WTC11 (cell line): ENCODE results near the gene KSR2. TPM values are rescaled to one million over a fixed set of nuclear protein-coding genes. Genes with fewer than 3 reads are reported as not detected.

Experiments
- ATAC-seq: fragments of 200-7000 bp; cut with Tn5 transposase; 2 replicates; pipeline ENCODE4 v1.10.0; 2021; ENCODE audit warnings: mild to moderate bottlenecking, moderate library complexity
- CTCF ChIA-PET: fragments of 300-600 bp; sonication (Branson Sonifier 250); formaldehyde crosslinking; loops from one replicate; lab custom pipeline; 2021; ENCODE audit warnings: antibody characterized with exemption; lab: Charles Lee
- POLR2A ChIA-PET: fragments of 350-600 bp; sonication (Branson Sonifier 250); formaldehyde crosslinking; loops from one replicate; lab custom pipeline; 2021; ENCODE audit warnings: antibody characterized with exemption; lab: Charles Lee
- DNase-seq: peaks from one replicate; pipeline ENCODE4 v3.0.0; 2021; ENCODE audit warnings: low spot score
- H3K27ac Mint-ChIP-seq: 2 replicates; pipeline ENCODE4 v1.8.0; 2021; ENCODE audit warnings: mixed read lengths
- H3K27me3 Mint-ChIP-seq: 2 replicates; pipeline ENCODE4 v1.8.0; 2021; ENCODE audit warnings: low read depth, mild to moderate bottlenecking, moderate library complexity, mixed read lengths
- H3K36me3 Mint-ChIP-seq: 2 replicates; pipeline ENCODE4 v1.8.0; 2021; ENCODE audit warnings: mixed read lengths
- H3K4me1 Mint-ChIP-seq: 2 replicates; pipeline ENCODE4 v1.8.0; 2022; ENCODE audit warnings: mixed read lengths
- H3K4me3 Mint-ChIP-seq: 2 replicates; pipeline ENCODE4 v1.8.0; 2021; ENCODE audit warnings: mild to moderate bottlenecking, moderate library complexity, mixed read lengths
- H3K9me3 Mint-ChIP-seq: 2 replicates; pipeline ENCODE4 v1.8.0; 2021; ENCODE audit warnings: mixed read lengths
- ATF6 ChIP-seq: sonication (generic); formaldehyde crosslinking; IDR thresholded peaks from 2 replicates; pipeline ENCODE4 v1.8.1; 2023; ENCODE audit warnings: mild to moderate bottlenecking, missing genetic modification reagents
- CBFB ChIP-seq: sonication (generic); formaldehyde crosslinking; IDR thresholded peaks from 2 replicates; pipeline ENCODE4 v1.8.1; 2022; ENCODE audit warnings: mild to moderate bottlenecking, low read depth, missing genetic modification reagents
- E2F1 ChIP-seq: sonication (generic); formaldehyde crosslinking; IDR thresholded peaks from 2 replicates; pipeline ENCODE4 v1.8.0; 2022; ENCODE audit warnings: mild to moderate bottlenecking, missing genetic modification reagents
- ERG ChIP-seq: fragments of 250-450 bp; sonication (Bioruptor Pico); IDR thresholded peaks from 2 replicates; pipeline ENCODE4 v1.8.0; 2021; ENCODE audit warnings: mild to moderate bottlenecking
- ESRRA ChIP-seq: sonication (generic); formaldehyde crosslinking; IDR thresholded peaks from 2 replicates; pipeline ENCODE4 v1.8.1; 2022; ENCODE audit warnings: mild to moderate bottlenecking, missing genetic modification reagents, borderline replicate concordance
- FOXP4 ChIP-seq: sonication (generic); formaldehyde crosslinking; IDR thresholded peaks from 2 replicates; pipeline ENCODE4 v1.8.0; 2022; ENCODE audit warnings: mild to moderate bottlenecking, missing genetic modification reagents
- GABPB1 ChIP-seq: sonication (generic); formaldehyde crosslinking; IDR thresholded peaks from 2 replicates; pipeline ENCODE4 v1.8.1; 2023; ENCODE audit warnings: mild to moderate bottlenecking, missing genetic modification reagents
- HMGA2 ChIP-seq: fragments of 250-450 bp; sonication (Bioruptor Pico); IDR thresholded peaks from 2 replicates; pipeline ENCODE4 v1.4.0; 2021; ENCODE audit warnings: mild to moderate bottlenecking, moderate library complexity
- IRF2 ChIP-seq: sonication (generic); formaldehyde crosslinking; IDR thresholded peaks from 2 replicates; pipeline ENCODE4 v1.8.0; 2022; ENCODE audit warnings: low read depth, missing genetic modification reagents, borderline replicate concordance
- NFATC4 ChIP-seq: fragments of 250-450 bp; sonication (Bioruptor Pico); IDR thresholded peaks from 2 replicates; pipeline ENCODE4 v1.9.0; 2021; ENCODE audit warnings: mild to moderate bottlenecking
- NFYB ChIP-seq: sonication (generic); formaldehyde crosslinking; conservative IDR thresholded peaks from 2 replicates; pipeline ENCODE4 v1.8.0; 2022; ENCODE audit warnings: low read depth, missing genetic modification reagents
- NR2C2 ChIP-seq: sonication (generic); formaldehyde crosslinking; IDR thresholded peaks from 2 replicates; pipeline ENCODE4 v1.8.0; 2022; ENCODE audit warnings: mild to moderate bottlenecking, missing genetic modification reagents
- SMAD3 ChIP-seq: sonication (generic); formaldehyde crosslinking; IDR thresholded peaks from 2 replicates; pipeline ENCODE4 v1.8.0; 2022; ENCODE audit warnings: missing genetic modification reagents, mild to moderate bottlenecking, borderline replicate concordance
- TP53 ChIP-seq: sonication (generic); formaldehyde crosslinking; IDR thresholded peaks from 2 replicates; pipeline ENCODE4 v1.8.1; 2023; ENCODE audit warnings: mild to moderate bottlenecking, missing genetic modification reagents
- ZNF263 ChIP-seq: sonication (generic); formaldehyde crosslinking; IDR thresholded peaks from 2 replicates; pipeline ENCODE4 v1.8.1; 2022; ENCODE audit warnings: low read depth, mild to moderate bottlenecking, moderate library complexity, missing genetic modification reagents
- ZNF317 ChIP-seq: sonication (generic); formaldehyde crosslinking; IDR thresholded peaks from 2 replicates; pipeline ENCODE4 v1.8.1; 2023; ENCODE audit warnings: low read depth, mild to moderate bottlenecking, moderate library complexity, missing genetic modification reagents, borderline replicate concordance
- ZNF416 ChIP-seq: fragments of 250-450 bp; sonication (Bioruptor Pico); IDR thresholded peaks from 2 replicates; pipeline ENCODE4 v1.9.0; 2021; ENCODE audit warnings: mild to moderate bottlenecking, inconsistent platforms
- ZNF423 ChIP-seq: fragments of 250-450 bp; sonication (Bioruptor Pico); IDR thresholded peaks from 2 replicates; pipeline ENCODE4 v2.1.2; 2022; ENCODE audit warnings: mild to moderate bottlenecking, moderate library complexity
- total RNA-seq: library from RNA; stranded (reverse); gene quantifications from 3 replicates; pipeline ENCODE4 v1.2.3, GENCODE V29; 2021
- TF ChIP-seq, protein P1 (sequence below): fragments of 250-450 bp; sonication (Bioruptor Pico); IDR thresholded peaks from 2 replicates; pipeline ENCODE4 v1.9.0; 2021; ENCODE audit warnings: moderate library complexity, mild to moderate bottlenecking, inconsistent platforms, borderline replicate concordance
- TF ChIP-seq, protein P2 (sequence below): sonication (generic); formaldehyde crosslinking; IDR thresholded peaks from 2 replicates; pipeline ENCODE4 v1.8.0; 2022; ENCODE audit warnings: mild to moderate bottlenecking, missing genetic modification reagents
- TF ChIP-seq, protein P3 (sequence below): sonication (generic); formaldehyde crosslinking; IDR thresholded peaks from 2 replicates; pipeline ENCODE4 v1.8.1; 2022; ENCODE audit warnings: low read depth, missing genetic modification reagents, borderline replicate concordance

KSR2 gene
- total RNA-seq, 1 experiment from 2014 or later, result 2.4 TPM

DNA sequence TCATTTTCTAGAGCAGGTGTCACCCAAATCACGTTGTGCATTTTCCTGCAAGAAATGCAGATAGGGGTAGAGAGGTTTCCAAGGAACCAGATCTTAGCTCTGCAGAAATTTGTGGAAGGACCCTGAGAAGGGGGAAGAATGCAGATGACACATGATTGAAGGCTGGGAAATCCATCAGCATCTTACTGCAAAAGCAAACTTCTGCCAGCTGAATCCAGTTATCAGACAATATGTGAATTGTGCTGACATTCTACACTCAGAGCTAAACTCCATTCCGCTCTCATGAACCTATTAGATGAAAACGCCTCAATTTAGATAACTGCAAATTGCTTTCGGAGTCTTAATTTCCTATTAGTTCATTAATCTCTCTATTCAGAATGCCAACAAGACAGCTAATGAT lies 396.0 kb downstream of the KSR2 start:
- ATAC-seq, result no peak
- TF ChIP-seq, protein P1, sequence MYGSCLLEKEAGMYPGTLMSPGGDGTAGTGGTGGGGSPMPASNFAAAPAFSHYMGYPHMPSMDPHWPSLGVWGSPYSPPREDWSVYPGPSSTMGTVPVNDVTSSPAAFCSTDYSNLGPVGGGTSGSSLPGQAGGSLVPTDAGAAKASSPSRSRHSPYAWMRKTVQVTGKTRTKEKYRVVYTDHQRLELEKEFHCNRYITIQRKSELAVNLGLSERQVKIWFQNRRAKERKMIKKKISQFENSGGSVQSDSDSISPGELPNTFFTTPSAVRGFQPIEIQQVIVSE, result no peak
- TF ChIP-seq, protein P2, sequence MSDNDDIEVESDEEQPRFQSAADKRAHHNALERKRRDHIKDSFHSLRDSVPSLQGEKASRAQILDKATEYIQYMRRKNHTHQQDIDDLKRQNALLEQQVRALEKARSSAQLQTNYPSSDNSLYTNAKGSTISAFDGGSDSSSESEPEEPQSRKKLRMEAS (CRISPR knock-in tag), result no peak
- TF ChIP-seq GABPB1 (CRISPR knock-in tag) (no peak), HMGA2 (no peak), ESRRA (CRISPR knock-in tag) (no peak), FOXP4 (CRISPR knock-in tag) (no peak), IRF2 (CRISPR knock-in tag) (no peak), ATF6 (CRISPR knock-in tag) (no peak), NR2C2 (no peak), SMAD3 (CRISPR knock-in tag) (no peak), ZNF416 (CRISPR knock-in tag) (no peak), ZNF263 (CRISPR knock-in tag) (no peak), E2F1 (no peak)
- Mint-ChIP-seq H3K9me3 (no peaks in the 10 kb centered on the region), H3K27me3 (no peaks in the 10 kb centered on the region), H3K4me3 (no peak overlapping the region), H3K36me3 (no peaks in the 10 kb centered on the region), H3K27ac (no peak overlapping the region), H3K4me1 (peaks cover 22% of the 10 kb centered on the region)
- POLR2A ChIA-PET, result interaction anchor here (0.7 kb wide), 1 partner anchor 189 kb away, joined by 4 read pairs; no protein-coding TSS in a partner anchor
- no peak for DNase-seq
- CTCF ChIA-PET, result interaction anchor here (0.7 to 1.0 kb wide), 3 partner anchors 11 to 1226 kb away, joined by 3 to 5 read pairs (median 3); no protein-coding TSS in a partner anchor

DNA sequence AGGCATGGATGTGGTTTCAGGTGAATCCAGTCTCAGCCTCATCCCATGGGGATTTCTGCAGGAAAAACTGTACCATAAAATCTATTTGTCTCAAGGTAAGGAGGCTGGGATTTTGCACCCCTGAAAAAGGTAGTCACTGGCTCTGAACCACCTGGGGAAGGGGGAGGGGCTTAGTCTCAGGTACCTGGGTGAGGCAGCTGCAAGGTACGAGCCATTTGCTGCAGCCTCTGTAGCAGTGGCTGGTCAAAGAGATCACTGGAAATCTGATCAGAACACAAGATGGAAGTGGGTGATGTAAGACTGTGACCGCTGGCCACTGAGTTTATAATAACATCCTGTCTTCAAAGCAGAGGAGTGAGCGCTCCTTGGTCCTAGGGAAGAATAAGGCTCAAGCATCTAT lies 397.5 kb downstream of the KSR2 start:
- peaks cover 2% of the 10 kb centered on the region; the same call in 1 of the 2 replicates for H3K9me3 Mint-ChIP-seq
- ATAC-seq, result peak; percentile 59
- ChIA-PET POLR2A (no interaction called here), CTCF (interaction anchor here (0.8 to 1.6 kb wide), 2 partner anchors 16 to 335 kb away, joined by 3 to 4 read pairs; no protein-coding TSS in a partner anchor)
- H3K27me3 Mint-ChIP-seq, result no peaks in the 10 kb centered on the region; the same call in 1 of the 2 replicates
- no peak overlapping the region for H3K4me3 Mint-ChIP-seq
- H3K36me3 Mint-ChIP-seq, result no peaks in the 10 kb centered on the region
- DNase-seq, result no peak
- TF ChIP-seq, protein P2 (CRISPR knock-in tag), result no peak
- TF ChIP-seq ERG (CRISPR knock-in tag) (no peak), NFYB (no peak), CBFB (CRISPR knock-in tag) (no peak), TP53 (CRISPR knock-in tag) (no peak), ZNF317 (CRISPR knock-in tag) (no peak), ZNF423 (CRISPR knock-in tag) (no peak), SMAD3 (CRISPR knock-in tag) (no peak), NFATC4 (no peak)
- TF ChIP-seq, protein P3, sequence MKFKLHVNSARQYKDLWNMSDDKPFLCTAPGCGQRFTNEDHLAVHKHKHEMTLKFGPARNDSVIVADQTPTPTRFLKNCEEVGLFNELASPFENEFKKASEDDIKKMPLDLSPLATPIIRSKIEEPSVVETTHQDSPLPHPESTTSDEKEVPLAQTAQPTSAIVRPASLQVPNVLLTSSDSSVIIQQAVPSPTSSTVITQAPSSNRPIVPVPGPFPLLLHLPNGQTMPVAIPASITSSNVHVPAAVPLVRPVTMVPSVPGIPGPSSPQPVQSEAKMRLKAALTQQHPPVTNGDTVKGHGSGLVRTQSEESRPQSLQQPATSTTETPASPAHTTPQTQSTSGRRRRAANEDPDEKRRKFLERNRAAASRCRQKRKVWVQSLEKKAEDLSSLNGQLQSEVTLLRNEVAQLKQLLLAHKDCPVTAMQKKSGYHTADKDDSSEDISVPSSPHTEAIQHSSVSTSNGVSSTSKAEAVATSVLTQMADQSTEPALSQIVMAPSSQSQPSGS (CRISPR knock-in tag), result no peak
- H3K27ac Mint-ChIP-seq, result no peak overlapping the region
- H3K4me1 Mint-ChIP-seq, result peaks cover 28% of the 10 kb centered on the region
